Activated CD4-positive, CD25-positive, alpha-beta regulatory T cell treated with anti-CD3 and anti-CD28 coated beads, Interleukin-2, amount 50 U/mL, for 72 hours (primary cell): Measurements from ENCODE around the gene ZNF407.

ENCODE experiments used
- DNase-seq: peaks from one replicate; pipeline ENCODE4 v3.0.0; 2021

ZNF407 gene

DNA sequence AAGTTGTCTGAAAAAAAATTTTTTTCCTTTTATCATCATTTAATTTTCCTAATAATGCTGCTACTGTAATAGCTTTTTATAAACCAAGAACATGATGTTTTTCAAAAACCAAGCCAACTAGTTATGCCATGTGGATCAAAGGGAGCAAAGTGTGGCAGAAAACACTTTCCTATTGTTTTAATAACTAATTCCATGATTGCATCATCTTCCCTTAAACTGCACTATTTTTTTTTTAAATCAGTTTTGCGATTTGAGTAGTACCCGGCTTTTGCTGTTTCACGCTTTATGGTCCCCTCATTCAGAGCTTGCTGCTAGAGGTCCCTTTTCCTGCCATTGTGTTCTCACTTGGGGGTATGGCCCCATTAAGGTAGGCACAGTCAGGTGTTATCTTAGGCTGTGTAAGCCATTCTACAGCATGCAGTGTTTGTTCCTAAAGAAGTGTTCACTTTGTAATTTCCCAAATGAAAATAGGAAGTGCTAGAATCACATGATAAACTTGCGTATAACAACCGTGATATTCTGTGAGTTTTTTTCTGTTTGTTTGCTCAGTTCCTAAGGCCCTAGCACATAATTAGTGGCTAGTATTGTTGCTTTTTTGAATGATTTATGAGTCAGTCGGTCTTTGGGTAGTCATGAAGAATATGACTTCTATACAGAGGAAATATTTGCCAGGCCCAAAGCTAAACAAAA lies 385.4 kb downstream of the ZNF407 start:
- no peak for DNase-seq

DNA sequence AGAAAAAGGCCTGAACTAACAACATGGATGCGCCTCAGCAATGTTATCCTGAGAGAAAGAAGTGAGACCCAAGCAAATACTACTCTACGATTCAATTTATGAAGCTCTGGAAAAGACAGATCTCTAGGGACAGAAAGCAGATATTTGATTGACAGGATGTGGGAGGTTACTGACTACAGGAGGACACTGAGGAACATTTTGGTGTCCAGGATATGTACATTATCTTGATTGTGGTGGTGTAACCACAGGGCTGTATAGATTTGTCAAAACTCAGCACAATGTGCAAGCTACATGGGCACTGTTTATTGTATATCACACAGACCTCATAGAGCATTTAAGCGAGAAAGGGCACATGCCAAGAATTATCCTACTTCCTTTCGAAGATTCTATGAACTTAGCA lies 391.5 kb downstream of the ZNF407 start:
- DNase-seq = no peak

DNA sequence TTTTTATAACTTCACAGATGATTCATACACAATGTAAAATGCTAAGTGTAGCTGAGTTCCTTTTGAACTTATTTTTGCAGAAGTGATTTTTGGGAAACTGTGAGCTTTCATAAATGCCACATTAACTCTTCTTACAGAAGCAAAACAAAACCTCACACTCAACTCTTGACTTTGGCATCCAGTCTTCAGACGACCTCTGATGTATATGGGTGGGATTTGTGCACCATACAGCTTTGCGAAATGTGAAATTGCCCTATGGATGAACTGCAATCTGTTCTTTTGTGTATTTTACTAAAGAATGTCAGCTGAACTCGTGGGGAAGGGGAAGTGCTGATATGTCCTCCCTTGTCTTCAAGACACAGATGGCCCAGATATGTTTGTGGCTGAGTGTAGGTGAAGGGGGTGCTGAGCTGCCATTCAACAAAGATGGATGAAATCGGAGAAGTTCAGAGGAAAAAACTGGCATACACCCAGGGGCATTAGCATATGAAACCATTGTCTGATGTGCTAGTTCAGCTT lies 393.0 kb downstream of the ZNF407 start:
- no peak for DNase-seq

DNA sequence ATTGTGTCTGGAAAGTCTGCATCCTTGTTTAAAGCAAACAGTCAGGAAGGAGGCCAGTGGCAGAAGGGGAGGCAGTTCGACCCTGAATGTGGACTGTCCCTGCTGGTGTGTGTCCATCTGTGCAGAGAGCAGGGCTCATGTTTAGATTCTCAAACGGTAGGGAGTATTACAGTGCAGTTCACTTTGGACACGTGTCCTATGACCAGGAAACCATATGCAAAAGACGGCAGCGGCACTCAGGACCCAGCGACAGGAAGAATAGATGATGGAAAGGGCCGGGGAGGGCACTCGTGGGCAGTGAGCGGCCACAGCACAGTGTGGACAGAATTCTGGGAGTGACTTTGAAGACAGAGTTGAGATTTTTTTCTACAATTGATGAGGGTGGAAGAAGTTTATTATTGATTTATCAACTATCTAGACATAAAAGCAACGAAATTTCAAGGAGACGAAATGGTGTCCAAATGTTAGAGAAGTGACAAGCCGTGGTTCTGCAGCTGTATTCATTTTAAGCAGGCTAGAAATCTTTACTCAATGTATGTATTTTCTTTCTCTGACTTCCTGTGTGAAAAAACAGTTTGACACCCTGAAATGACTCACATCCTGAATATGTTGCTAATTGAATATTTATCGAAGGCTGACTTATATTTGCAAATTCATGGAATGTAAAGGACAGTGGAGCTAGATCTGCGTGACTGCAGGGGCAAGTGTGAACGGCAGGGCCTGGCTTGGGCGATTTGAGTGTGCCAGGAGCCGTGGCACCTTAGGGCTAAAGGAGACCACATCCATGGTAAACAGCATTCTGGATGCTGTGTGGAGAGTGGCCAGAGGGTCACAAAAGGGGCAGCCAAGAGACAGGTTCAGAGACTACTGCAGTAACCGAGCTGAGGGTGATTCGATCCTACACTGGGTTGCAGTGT lies 397.1 kb downstream of the ZNF407 start:
- DNase-seq = peak; percentile 33

DNA sequence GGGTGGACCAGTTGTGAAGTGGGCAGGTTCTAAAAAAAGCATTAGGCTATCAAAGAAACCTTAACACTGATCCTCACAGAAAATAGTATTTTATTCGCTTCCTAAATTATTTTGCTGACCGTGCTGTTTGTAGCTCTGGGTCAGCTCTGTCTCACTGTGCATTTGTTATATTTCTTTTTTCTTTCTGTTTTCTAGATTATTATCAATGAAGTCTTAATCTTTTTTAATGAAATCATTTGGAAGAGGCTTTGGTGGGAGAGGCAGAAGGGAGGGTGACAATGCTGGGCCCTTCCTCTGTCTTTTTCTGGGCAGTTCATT lies 397.7 kb downstream of the ZNF407 start:
- no peak for DNase-seq

DNA sequence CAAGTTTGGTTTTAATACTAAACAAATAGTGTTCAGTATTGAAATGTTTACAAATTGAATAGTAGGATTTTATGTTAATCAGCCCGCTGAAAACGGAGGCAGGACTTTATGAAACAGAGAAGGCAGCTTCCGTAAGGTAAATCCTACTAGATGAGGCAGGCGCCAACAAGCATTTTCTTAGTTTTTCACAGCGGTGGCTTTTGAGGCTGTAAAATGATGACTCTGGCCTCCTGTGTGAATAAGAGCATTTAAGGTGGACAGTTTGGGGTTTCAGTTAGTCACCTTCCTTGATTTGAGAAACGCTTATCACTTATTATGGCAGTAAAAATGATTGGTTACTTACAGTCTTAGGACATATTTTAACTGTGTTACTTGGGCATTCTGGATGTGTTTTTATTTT lies 398.4 kb downstream of the ZNF407 start:
- DNase-seq = no peak

DNA sequence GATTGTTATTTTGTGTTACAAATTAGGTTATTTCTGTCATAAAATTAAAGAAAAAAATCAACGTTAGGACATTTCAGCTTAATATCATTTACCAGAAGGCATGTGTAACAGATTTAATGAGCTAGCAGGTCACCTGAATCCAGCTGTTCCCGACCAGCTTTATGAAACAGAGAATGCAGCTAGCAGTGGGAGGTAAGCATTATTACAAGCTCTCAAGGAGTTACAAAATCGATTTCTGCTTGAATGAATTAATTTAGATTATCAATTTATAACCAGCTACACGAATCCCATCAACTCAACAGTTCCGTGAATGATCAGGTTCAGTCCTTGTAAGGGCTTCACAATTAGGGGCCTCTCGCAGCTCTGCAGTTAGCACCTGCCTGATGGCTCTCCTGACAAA lies 399.3 kb downstream of the ZNF407 start:
- DNase-seq = no peak

DNA sequence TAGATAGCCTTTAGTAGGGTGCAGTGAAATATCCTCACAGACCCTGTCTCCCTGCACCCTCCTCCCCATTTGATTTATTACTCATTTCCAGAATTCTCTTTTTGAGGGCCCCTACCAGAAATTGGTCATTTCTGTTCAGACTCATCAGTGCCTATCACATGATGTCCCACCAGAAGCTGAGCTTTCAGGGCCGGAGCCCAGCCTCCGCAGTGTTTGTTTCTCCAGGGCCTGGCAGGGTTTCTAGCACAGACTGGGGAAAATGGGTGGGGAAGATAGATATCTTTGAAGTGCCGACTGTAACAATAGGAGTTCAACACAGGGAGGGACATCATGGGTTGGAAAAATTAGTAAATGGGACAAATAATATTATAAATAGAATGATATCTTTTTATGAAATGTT lies 403.2 kb downstream of the ZNF407 start:
- no peak for DNase-seq

DNA sequence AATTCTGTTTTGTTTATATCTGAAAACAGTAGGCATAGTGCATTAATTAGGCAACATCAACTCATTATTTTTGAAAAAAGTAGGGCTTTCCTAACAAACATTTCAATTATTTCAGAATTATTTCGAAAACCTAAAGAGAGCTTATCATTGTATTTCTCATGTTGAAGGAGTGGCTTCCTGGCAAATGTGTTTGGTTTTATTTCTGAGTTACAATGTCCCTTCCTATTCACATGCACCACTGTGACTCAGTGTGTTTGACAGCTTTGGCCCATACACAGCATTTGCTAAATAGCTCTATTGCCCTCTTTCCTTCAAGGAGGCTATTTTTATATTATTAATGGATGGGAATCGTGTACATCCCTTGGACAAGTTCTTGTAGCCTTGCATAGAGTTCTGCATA lies 405.4 kb downstream of the ZNF407 start:
- no peak for DNase-seq

DNA sequence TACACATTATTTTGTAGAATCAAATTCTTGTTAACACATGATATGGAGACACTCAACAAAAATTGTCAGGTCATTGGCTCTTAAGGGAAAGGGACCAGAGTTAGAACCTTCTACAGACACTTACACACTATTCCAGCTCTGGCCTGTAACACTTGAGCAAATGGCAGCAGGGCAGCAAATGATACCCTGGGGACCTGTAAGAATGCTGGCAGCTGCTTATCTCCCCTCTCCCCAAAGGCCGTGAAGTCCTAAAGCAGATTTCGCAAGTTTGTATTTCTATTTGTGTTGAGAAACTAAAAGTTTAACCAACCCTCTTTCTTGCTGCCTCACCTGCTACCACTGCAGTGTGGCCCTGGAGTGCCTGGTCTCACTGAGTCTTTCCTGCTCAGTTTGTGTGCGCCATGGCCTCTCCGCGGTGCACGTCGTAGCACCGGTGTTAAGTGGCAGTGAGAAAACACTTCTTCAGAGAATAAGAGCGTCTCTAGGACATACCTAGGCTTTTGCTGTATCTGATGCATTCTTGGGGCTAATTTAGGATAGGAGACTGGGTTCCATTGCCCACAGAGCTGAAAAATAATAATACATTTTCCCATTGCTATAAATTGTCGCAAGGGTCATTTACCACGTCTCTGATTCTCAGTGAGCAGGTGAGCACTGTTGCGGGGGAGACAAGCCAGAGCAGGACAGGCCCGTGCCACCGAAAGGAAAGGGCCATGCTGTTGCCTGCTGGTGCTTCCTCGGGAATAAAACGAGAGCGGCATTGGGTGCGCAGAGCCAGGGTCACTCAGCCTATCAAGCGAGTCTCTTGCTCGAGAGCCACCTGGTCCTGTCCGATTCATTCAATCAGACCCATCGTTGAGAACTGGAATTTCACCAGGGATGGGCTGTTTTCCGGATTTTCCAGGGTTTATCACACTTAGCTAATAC lies 406.4 kb downstream of the ZNF407 start:
- DNase-seq = no peak

DNA sequence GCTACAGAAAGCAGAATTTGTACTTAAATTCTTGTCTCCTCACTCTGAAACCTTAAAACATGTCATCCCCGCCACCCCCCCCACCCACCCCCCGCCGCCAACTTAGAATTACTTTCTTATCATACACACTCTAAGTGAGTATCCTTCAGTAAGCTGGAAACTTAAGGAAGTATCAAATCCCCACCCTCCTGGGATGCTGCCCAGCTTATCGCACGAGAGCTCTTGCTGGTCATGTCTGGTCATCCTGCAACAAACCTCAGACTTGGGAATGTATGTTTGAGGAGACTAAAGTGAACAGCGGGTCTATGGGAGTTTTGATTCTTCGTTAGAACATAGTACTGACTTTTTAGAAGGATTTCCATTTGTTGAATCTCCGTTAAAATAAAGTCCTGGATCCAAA lies 408.0 kb downstream of the ZNF407 start:
- no peak for DNase-seq

DNA sequence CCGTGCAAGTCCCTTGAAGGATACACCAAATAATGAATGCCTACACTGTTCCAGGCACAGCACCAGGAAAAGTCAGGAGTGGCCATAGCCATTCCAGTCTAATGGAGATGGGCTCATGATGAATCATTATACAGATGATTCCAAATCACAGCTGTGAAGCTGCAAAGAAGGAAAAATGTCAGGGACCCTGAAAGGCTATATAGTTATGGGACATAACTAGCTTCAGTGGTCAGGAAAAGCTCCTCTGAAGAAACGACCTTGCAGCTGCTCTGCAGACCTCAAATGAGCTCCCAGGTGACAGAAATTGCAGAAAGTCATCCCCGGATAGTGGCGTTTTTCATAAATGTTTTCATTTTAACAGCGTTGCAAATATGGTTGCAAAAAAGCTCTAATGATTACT lies 410.5 kb downstream of the ZNF407 start:
- DNase-seq = no peak

DNA sequence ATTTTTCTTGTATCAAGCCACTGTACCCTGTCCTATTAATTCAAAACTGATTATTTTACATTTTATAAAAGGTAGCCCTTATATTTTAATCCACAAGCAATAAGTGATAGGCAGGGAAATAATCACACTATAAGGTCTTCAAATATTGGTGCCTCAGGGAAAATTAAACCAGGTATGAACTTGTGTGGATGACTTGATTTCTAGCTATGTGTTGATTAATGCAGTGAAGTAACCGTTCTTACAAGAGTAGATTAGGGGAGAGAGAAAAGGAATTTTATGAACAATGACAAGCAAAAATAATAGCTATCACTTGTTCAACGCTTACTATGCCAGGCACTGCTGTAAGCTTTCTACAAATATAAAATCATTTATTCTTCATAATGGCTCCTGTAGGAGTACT lies 411.6 kb downstream of the ZNF407 start:
- no peak for DNase-seq

DNA sequence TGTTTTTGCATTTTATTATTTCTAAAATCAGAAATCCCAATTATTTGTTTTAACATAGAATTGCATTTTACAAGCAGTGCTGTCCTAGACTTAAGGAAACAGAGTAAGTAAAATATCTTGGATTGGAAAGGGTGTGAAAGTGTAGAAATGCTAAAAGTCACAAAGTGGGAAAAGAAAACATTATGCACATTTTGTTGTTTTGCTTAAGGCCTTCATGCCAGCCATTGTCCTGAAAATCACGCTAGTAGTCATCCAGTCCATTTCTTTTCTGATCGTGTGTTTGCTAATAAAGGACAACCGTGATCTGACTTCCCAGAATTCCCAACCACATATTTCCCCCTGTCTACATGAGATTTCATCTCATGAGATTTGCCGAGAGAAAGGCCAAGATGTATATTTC lies 412.2 kb downstream of the ZNF407 start:
- no peak for DNase-seq

DNA sequence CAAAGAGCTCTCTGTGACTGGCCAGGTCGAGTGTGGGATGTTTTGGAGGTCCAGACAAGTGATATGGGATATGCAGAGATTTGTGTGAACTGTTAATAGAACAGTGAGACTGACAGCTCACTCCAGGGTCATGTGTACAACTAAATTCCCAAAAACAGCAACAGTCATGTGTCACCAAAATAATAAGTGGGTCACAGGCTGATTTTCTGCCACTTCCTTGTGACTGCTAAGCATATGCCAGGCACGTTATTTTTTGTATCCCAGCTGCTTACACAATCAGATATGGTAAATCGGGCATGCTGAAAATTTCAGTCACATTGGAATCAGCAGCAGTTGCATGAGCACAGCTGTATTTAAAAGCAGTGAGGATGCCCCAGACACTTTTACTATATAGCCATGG lies 412.6 kb downstream of the ZNF407 start:
- DNase-seq = no peak

DNA sequence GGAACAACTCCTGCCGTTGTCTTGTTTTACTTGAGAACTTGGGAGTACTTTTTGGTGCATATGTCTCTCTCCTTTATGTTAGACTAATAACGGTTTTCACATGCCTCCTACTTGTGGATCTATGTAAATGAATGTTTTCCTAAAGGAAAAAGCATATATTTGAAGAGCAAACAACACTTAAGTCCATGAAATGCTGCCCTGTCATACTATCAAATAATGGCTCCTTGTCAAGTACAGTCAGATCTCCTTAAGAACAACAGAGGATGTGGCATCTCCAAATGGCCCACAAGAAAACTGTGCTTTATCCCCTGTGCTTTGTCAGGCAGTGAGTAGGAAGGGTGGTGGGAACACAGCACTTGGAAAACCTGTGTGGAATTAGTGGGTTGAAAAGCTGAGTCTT lies 413.0 kb downstream of the ZNF407 start:
- DNase-seq = no peak

DNA sequence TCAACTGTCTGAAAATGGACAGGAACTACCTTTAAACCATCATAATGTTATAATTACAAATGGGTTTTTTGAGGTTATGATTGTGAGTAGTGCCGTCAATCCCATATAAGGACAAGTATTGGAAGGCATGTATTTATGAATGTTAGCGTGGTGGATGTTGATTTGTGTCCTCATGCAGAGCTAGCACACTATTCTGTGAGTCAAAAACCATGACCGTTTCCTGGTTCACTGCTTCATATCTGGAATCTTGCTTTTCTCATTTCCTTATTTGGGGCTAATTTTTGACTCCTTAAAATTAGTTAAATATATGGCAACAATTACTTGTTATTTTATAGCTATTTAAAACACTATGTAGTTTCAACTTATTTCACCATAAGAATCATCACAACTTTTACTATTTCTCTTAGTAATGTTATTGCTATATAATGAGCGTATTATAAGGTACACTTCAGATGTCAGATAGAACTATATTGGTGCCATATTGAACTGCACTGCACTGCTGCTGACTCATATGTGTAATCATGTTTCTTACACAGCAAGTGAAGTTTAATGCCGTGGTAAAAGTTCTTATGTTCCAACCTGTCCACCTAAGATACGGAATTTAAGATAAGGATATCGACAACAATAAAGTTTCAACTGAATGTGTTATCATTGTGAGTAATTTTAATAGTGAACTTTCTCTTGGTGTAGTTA lies 418.5 kb downstream of the ZNF407 start:
- DNase-seq = no peak

DNA sequence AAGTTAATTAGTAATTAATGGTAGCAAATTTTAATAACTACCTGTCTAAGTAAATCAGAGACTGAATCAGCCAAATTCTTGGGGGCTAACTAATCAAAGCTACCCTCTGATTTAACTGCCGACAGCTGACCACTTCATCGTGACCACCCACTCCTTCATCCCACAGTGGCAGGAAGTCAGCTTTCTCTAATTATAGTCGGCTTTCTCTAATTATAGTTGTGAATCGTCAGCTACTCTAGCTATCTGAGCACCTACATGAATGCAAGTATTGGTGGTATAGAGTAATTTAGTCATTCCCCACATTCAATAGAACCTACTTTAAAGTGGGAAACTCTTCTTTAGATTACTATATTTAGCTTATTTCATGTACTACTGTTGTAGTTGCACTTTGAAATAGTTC lies 425.8 kb downstream of the ZNF407 start:
- DNase-seq = no peak

DNA sequence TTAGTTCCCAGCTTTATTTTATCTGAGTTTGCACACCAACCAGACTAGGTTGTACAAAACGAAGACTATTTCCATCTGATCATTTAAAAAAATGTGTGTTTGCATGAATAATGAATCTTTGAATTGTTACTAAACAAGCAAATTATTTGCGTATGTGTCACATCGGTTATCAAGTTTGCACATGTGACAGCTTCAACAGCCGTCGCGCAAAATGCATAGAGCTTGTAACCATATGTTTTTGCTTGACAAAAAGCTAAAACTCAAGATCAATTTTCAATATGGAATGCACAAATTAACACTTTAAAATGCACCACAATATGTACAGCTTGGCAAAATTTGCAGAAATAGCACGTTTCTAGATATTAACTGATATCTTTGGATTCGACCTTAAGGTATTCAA lies 427.2 kb downstream of the ZNF407 start:
- no peak for DNase-seq

DNA sequence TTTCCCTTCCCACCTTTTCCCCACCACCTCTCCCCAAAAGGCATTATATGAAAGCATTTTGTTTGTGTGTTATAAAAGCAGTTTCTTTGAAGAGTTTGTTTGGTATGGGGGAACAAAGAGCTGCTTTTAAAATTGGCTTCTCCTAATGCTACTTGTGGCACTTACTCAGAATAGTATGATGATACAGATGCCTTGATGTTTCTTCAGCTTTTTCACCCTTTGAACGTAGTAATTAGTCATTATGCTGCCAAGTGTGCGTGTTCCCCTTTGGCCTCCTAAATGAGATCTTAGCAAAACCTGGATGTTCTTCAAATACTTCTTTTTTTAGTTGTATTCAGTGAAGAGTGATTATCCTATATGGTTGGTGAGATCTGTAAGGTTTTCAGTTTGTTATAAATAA lies 427.9 kb downstream of the ZNF407 start:
- no peak for DNase-seq

DNA sequence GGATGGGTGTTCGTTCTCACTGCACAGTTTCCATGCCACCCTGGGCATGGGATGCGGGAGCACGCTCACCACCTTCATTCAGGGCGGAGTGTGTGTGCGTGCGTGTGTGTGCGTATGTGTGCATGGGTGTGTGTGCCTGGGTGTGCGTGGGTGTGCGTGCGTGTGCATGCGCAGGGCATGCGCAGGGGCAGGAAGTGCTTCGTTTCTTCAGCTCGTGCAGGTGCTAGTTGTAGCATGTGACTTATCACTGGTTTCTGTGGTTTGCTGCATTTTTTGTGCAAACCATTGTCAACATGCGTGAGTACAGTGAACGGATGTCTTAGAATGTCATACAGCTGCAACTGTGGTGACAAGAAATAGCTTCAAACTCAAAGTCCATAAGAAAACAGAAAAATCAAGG lies 431.8 kb downstream of the ZNF407 start:
- DNase-seq = no peak

DNA sequence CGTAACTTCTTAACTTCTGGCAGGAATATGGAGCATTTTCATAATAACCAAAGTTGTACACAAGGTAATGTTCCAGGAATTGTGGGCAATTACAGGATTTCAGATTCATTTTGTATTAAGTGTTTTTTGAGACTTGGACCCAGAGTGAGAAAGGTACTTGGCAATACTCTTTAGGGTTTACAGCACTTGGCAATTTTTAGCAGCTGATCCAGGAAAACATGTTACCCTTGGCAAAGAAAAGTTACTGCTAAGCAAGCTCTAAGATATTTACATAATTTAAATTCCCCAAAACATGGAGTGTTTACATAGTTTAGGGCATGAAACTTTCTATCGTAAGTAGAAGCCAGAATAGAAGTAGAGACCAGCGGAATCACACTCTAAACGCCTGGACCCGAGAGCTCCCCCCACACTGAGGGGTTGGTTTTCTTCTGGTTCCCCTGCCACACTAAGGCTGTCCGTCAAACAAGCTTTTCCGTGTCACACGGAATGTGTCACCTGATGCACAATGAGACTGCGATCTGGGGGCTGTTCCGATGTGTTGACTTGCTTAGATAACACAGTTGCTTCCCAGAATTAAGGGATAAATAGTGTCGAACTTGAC lies 434.1 kb downstream of the ZNF407 start:
- DNase-seq = no peak
